ENCODE measurements around the gene CPTP.
"Not testable (repeated sequence)": the region's sequence is repeated elsewhere in the genome, so short reads cannot be mapped to it uniquely, and the experiment has no call there.

The CPTP gene

GRCh38 chr1:1306070-1306660 lies 18.4 kb upstream of the CPTP start:
- no peak for DNase-seq

- DNase-seq, result no peak
Observed at GRCh38 chr1:1306661-1307260, 17.8 kb upstream of the CPTP start.

GRCh38 chr1:1307261-1307922 lies 17.2 kb upstream of the CPTP start:
- no peak for DNase-seq

- peak; percentile 98 for DNase-seq
Observed at GRCh38 chr1:1307923-1308755, 16.5 kb upstream of the CPTP start, which contains the start of the genes ACAP3 and PUSL1. TSS of gene ACAP3 (minus strand) at chr1:1307930. CDS start at chr1:1307815, 115 bp downstream. TSS of gene PUSL1 (plus strand) at chr1:1308597. CDS start at chr1:1308644, 47 bp downstream.

GRCh38 chr1:1308756-1309250 lies 15.8 kb upstream of the CPTP start:
- DNase-seq, result peak; percentile 81

GRCh38 chr1:1309251-1310108 lies 15.1 kb upstream of the CPTP start:
- DNase-seq, result peak; percentile 49

DNA sequence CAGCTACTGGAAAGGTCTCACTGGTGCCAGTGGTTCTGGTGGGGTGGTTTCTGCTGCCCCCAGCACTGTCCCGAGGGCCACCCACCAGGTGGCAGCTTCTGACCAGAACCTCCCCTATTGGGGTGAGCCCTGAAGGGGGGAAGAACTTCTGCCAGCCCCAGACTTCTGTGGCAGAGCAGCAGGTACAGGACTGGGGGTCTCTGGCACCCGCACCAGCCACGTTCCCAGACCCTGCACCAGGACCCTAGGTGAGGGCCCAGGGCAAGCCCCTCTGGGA lies 14.6 kb upstream of the CPTP start:
- no peak for DNase-seq

GRCh38 chr1:1310476-1311053 lies 14.0 kb upstream of the CPTP start:
- DNase-seq, result no peak

DNA sequence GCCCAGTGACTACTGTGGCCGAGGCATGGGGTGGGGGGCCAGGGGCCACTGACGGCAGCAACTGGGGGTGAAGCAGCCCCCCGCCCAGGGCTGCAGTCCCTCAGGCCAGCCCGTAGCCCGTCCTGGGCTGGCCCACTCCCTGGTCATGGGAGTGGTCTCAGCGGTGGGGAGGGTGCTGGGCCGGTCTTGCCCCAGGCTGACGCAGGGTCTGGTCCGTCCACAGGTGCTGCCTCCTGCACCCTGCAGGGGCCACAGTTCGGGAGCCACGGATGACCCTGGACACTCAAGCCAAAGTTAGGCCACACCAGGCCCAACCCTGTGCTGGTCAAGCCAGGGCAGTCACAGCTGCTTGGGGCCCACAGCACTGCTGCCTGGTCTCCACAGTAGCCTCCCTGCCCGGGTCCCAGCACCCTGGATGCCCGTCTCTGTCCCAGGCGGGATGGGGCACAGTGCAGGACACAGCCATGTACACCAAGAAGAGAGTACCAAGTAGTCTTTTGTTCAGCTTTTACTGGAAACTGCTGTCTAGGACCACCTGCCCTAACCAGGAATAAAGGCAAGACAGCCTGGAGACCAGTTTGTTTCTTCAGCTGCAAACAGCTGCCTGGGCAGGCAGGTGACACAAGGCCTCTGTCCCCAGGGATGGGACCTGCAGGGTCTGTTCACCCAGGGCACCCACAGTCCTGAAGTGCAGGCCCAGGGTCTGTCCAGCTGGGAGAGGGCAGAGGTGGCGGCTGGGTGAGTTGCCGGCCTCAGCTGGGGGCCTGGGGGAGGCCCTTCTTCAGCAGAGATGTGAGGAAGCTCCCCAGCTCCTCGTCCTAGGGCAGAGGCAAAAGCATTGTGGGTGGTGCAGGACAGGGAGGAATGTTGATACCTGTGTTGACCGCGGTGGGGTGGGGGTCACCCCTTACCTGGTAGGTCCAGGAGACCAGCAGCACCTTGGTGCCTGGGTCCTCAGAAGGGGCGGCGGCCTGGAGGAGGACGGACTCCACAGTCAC lies 13.2 kb upstream of the CPTP start:
- no peak for DNase-seq

GRCh38 chr1:1312450-1313314 lies 11.9 kb upstream of the CPTP start:
- no peak for DNase-seq

DNA sequence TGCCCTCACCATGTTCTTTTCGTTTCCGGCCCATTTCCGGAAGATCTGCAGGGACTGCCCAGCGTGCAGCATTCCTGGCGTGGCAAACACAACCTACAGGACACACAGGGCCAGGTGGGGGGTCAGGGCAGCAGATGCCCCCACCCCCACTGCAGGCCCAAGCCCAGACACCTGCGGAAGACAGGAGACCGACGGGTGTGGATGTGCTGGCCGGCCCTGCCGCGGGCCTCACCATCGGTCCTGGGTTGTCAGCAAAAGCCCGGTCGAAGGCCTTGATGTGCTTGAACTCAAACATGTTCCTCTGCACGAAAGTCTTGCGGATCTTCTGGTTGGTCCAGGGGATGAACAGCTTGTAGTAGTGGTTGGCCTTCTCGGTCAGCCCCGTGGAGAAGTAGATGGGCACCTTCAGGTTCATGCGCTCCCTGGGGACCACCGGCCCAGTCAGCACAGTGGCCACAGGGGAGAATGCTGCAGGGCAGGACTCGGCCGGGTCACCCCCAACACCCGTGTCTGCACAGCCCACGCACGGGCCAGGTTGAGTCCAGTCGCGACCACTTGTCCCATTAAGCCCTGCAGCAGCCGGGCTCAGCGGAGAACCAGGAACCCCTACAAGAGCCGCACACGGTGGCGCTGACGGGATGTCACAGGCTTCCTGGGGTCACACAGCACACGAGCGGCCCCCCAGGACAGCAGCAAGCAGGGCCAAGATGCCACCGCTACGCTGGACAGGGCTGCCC lies 10.9 kb upstream of the CPTP start:
- DNase-seq, result no peak

- DNase-seq, result no peak
Observed at GRCh38 chr1:1314237-1314586, 10.4 kb upstream of the CPTP start.

- DNase-seq, result no peak
Observed at GRCh38 chr1:1314678-1315335, 9.8 kb upstream of the CPTP start.

DNA sequence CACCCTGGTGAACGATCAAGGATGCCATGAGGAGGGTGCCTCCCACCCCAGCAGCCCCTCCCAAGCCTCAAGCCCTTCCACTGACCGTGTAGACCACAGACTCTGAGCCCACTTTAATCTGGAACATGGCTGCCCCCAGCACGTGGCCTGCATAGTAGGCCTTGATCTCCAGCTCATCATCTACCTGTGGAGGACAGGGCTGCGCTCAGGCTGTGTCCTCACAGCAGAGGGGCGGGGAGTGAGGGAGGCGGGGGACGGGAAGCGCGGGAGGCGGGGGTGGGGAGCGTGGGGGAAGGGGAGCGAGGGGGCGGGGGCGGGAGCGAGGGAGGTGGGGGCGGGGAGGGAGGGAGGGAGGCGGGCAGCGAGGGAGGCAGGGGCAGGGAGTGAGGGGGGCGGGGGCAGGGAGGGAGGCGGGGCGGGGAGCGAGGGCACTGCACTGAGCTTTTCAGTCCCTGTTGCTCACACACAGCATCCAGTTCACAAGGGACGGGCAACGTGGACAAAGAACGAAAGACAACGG lies 9.1 kb upstream of the CPTP start:
- no peak for DNase-seq

DNA sequence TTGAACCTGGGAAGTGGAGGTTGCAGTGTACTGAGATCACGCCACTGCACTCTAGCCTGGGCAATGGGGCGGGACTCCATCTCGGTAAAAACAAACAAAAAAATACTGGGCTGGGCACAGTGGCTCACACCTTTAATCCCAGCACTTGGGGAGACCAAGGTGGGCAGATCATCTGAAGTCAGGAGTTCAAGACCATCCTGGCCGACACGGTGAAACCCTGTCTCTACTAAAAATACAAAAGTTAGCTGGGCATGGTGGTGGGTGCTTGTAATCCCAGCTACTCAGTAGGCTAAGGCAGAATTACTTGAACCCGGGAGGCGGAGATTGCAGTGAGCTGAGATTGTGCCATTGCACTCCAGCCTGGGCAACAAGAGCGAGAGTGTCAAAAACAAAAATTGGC lies 8.4 kb upstream of the CPTP start:
- not testable (repeated sequence) for DNase-seq

DNA sequence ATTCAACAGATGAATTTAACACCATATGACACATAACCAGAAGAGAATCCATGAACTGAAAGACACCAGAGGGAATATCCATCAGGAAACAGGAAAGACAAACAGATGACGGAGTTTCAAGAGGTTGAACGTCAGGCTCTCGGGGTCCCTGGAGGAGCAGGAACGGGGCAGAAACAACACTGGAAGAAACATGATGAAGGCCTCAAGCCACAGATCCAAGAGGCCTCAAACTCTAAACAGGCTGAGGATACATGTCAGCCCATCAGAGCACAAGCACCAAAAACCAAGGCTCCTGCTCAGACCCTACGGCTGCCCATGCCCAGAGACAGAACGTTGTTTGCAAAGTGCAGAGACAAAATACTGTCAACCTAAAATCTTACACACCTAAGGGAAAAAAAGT lies 7.2 kb upstream of the CPTP start:
- no peak for DNase-seq

DNA sequence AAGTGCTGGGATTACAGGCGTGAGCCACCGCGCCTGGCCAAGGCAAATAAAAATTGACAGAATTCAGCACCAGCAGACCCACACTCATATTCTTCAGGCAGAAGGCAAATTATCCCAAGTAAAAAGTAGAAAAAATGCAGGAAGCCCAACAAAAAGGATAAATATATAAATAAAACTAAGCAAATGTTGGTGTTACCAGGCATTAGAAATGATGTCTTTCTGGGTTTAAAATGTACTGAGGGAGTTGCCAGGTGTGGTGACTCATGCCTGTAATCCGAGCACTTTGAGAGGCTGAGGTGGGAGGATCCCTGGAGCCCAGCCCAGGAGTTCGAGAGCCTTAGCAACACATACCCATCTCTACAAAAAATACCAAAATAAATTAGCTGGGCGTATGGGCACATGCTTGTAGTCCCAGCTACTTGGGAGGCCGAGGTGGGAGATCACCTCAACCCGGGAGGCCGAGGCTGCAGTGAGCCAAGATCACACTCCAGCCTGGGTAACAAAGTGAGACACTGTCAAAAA lies 6.4 kb upstream of the CPTP start:
- no peak for DNase-seq

Data from right kidney (tissue), 1 donor.